ENCODE results near the gene IFIT5.
"Not testable (repeated sequence)": the region's sequence is repeated elsewhere in the genome, so short reads cannot be mapped to it uniquely, and the experiment has no call there.

DNA sequence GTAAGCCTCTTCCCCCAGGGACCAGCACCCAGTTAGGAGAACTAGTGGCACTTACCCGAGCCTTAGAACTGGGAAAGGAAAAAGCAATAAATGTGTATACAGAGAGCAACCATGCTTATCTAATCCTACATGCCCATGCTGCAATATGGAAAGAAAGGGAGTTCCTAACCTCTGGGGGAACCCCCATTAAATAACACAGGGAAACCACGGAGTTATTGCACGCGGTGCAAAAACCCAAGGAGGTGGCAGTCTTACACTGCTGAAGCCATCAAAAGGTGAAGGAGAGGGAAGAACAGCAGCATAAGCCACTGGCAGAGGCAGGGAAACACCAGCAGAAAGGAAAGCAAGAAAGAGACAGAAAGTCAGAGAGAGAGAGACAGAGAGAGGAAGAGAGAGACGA lies 3.8 kb upstream of the IFIT5 start:
- TF ChIP-seq, protein P1, sequence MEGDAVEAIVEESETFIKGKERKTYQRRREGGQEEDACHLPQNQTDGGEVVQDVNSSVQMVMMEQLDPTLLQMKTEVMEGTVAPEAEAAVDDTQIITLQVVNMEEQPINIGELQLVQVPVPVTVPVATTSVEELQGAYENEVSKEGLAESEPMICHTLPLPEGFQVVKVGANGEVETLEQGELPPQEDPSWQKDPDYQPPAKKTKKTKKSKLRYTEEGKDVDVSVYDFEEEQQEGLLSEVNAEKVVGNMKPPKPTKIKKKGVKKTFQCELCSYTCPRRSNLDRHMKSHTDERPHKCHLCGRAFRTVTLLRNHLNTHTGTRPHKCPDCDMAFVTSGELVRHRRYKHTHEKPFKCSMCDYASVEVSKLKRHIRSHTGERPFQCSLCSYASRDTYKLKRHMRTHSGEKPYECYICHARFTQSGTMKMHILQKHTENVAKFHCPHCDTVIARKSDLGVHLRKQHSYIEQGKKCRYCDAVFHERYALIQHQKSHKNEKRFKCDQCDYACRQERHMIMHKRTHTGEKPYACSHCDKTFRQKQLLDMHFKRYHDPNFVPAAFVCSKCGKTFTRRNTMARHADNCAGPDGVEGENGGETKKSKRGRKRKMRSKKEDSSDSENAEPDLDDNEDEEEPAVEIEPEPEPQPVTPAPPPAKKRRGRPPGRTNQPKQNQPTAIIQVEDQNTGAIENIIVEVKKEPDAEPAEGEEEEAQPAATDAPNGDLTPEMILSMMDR (IDR thresholded peaks at IDR 0.05) = not testable (repeated sequence)
- TF ChIP-seq POLR2A, EP300, POLR2AphosphoS5 (IDR thresholded peaks at IDR 0.05): not testable (repeated sequence)

Data from upper lobe of left lung (tissue), 4 donors.